Lung microvascular endothelial cell (primary cell): ENCODE measurements around the gene SLC35F3. TPM values are rescaled to one million over a fixed set of nuclear protein-coding genes. Genes with fewer than 3 reads are reported as not detected.

Experiments
- DNase-seq, 2 donors: peaks; one replicate each; pipeline versions ENCODE4 v3.0.0 to v3.0.0-alpha.2; 2010; ENCODE audit warnings: low read depth in 2 of 2
- total RNA-seq: library from RNA; depleted of rRNA; stranded (reverse); fragments of >200 nt; gene quantifications from 2 replicates; pipeline ENCODE4 v1.2.1, GENCODE V29; 2014

Gene SLC35F3
- total RNA-seq, 1 donor from 2014 or later, result not detected

DNA sequence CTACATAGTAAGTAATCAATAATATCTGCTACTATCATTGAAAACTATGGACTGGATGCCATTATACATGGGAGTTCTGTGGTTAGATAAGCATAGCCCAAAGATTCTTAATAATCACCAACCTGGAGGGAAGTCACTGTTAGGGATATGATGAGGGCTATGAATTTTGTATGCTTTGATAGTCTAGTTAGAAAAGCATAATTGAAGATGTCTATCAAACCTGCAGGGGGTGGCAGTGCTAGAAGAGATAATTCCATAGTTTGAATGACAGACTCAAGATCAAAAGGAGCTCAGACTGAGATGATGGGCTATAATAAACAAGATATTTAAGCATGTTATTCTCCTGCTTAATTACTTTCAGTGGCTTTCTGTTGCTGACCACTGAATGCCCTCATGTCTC is 453.4 kb downstream of the SLC35F3 start:
- DNase-seq, result no peak

DNA sequence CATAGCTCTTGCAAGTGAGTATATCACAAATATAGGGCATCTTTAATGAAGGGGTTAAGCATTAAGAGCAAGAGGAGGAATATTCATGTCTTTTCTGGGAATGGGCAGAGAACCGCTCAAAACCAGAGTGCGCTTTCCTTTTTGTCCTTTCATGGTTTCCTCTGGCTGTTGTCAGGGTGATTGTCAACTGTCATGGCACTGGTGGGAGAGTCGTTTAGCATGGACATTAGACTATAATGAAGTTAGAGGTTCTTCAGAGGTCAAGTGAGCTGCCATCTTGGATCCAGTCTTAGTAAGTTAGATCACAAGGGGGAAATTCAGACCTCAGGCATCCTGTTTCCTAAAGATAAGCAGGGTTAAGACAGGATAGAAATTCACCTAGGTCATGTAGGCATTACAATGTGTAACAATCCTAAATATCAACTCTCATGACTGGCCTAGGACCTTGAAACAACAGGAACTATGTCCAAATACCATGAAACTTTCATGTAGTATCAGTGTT is 456.7 kb downstream of the SLC35F3 start:
- DNase-seq, result no peak

DNA sequence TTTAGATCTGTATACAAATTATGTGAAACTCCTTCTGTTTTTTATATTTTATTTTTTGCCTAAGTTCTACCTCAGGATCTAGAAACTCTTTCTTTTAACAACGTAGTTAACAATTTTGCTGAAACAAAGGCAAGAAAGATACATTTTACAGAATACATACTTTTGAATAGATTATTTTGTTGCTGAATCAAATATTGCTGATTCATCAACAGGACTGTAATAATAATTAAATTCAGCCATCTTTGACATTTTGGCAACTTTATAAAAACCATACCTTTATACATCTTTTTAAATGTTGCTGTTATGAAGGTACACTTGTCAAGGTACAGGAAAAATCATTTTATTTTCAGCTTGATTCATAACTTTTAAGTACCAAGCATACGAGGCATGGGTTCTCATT is 458.1 kb downstream of the SLC35F3 start:
- no peak for DNase-seq

- DNase-seq, result no peak
These were observed 464.0 kb downstream of the SLC35F3 start for GRCh38 chr1:234368320-234369032.

GRCh38 chr1:234369033-234369430 is 464.6 kb downstream of the SLC35F3 start:
- no peak for DNase-seq

DNA sequence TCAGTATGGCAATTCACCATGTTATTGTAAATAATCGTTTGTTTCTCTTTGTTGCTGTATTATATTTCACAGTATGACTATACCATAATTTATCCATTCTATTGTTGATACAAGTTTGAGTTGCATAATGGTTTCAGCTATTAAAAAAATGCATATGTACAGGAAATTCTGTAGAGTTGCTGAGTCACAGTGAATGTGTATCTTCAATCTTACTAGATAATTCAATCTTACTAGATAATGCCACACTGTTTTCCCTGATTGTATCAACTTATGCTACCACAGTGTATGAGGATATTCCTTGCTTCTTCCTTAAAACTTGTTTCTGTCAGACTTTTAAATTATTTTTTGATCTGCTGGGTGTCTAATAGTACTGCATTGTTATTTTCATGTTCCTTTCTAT is 465.3 kb downstream of the SLC35F3 start:
- peak; percentile 4 to 18 for DNase-seq

- DNase-seq, result no peak
These were observed 466.9 kb downstream of the SLC35F3 start for GRCh38 chr1:234371414-234371813.

DNA sequence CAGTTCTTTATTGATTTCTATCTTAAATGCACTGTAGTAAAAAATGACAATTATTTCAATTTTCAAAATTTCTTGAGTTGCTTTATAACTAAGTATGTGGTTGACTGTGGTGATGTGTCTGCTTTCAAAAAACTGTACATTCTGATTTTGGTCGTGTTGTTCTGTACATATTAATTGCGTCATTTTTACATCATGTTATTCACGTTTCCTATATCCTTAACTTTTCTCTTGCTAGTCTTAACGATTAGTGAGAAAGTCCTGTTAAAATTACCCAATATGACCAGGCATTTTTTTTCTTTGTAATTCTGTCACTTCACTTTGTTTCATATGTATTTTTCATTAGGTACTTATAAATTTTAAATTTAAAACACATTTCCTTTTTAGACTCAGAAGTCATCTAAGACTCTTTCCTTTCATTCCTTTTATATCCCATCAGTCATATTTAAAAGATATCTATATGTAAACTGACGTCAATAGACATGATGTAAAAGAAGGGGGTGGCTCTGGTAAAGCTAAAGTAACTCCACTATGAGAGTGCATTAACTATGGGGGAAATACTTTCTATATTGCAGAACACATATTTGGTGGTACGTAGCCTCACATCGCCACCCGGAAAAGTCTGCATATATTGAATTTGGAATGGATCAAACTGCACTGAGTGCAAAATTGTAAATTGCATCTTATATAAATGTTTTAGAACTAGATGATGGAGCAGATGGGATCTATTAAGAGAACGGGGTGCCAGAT is 467.7 kb downstream of the SLC35F3 start:
- no peak for DNase-seq

DNA sequence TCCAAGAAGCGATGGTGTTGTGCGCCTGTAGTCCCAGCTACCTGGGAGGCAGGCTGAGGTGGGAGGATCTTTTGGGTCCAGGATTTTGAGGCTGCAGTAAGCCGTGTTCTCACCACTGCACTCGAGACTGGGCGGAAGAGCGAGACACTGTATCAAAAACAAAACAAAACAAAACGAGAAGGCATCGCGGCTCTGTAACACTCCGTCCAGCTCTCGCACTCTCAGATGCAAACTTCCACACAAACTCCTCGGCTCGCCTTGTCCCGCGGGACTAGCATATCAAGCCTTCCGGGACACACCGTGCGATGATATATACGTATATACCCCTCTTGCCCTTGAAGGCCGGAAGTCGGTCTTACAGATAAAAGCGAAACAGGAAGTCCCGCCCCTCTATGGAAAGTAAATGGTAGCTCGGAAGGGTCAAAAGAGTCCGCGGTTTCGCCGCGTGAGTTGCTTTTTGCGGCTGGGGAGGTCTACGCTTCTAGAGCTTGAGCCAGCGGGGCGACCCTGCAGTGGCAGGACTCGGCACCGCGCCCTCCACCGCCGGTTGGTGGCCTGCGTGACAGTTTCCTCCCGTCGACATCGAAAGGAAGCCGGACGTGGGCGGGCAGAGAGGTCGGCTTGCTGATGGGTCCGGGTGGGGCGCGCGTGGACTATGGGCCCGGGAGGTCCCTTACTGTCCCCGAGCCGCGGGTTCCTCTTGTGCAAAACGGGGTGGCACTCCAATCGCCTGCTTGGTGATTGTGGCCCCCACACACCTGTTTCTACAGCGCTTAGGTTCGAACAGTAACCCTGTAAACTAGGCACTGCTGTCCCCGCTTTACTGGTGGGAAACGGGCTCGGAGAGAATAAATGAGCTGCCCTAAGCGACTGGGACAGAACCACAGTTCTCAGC is 468.8 kb downstream of the SLC35F3 start, which contains the start of gene COA6:
TSS of gene COA6 (plus strand) at position 393 of the 895 bp plus-strand sequence. CDS start at position 404, 11 bp downstream.
- peak; percentile 97 for DNase-seq

GRCh38 chr1:234373959-234374254 is 469.4 kb downstream of the SLC35F3 start:
- DNase-seq, result no peak
